ENCODE results near the gene P3H3.

Gene P3H3

GRCh38 chr12:6842075-6842474 is 13.9 kb downstream of the P3H3 start:
- no peak for DNase-seq

GRCh38 chr12:6843118-6843902 is 15.1 kb downstream of the P3H3 start:
- DNase-seq: no peak

- DNase-seq: no peak
Measured at GRCh38 chr12:6845395-6845794, 17.2 kb downstream of the P3H3 start.

GRCh38 chr12:6846316-6846869 is 18.2 kb downstream of the P3H3 start:
- DNase-seq: no peak

GRCh38 chr12:6847676-6848075 is 19.5 kb downstream of the P3H3 start:
- no peak for DNase-seq

- no peak for DNase-seq
Measured at GRCh38 chr12:6849427-6849826, 21.2 kb downstream of the P3H3 start.

- no peak for DNase-seq
Measured at GRCh38 chr12:6849976-6850560, 21.9 kb downstream of the P3H3 start.

GRCh38 chr12:6850796-6851152 is 22.6 kb downstream of the P3H3 start:
- DNase-seq: peak in 2 of 58 donors; percentile 37 to 62

GRCh38 chr12:6851153-6851920 is 23.1 kb downstream of the P3H3 start, which contains the start of gene CDCA3:
Gene CDCA3 (minus strand): TSS chr12:6851286. CDS start chr12:6850952, 334 bp downstream.
- peak; percentile 52 to 98 (median 88) for DNase-seq

GRCh38 chr12:6851921-6852650 is 23.9 kb downstream of the P3H3 start, which contains the start of gene USP5:
Gene USP5 (plus strand): TSS chr12:6852150. CDS start chr12:6852180, 30 bp downstream.
- DNase-seq: peak; percentile 96 to 100 (median 100)

- peak in 47 of 58 donors; percentile 8 to 84 (median 54) for DNase-seq
Measured at GRCh38 chr12:6852651-6853354, 24.6 kb downstream of the P3H3 start.

- no peak for DNase-seq
Measured at GRCh38 chr12:6853626-6854025, 25.4 kb downstream of the P3H3 start.

GRCh38 chr12:6854036-6854435 is 25.8 kb downstream of the P3H3 start:
- DNase-seq: no peak

- DNase-seq: no peak
Measured at GRCh38 chr12:6855322-6855721, 27.1 kb downstream of the P3H3 start.

- no peak for DNase-seq
Measured at GRCh38 chr12:6858799-6859198, 30.6 kb downstream of the P3H3 start.

- DNase-seq: no peak
Measured at GRCh38 chr12:6860116-6860515, 31.9 kb downstream of the P3H3 start.

- DNase-seq: no peak
Measured at GRCh38 chr12:6860942-6861341, 32.7 kb downstream of the P3H3 start.

- no peak for DNase-seq
Measured at GRCh38 chr12:6861391-6861790, 33.2 kb downstream of the P3H3 start.

- DNase-seq: no peak
Measured at GRCh38 chr12:6863033-6863432, 34.8 kb downstream of the P3H3 start.

GRCh38 chr12:6863586-6864321 is 35.5 kb downstream of the P3H3 start:
- no peak for DNase-seq

Data from anterior cingulate cortex (tissue), 58 donors.